Measurements from ENCODE around the gene LIMS3. TPM values are rescaled to one million over a fixed set of nuclear protein-coding genes. Genes with fewer than 3 reads are reported as not detected.
"Not testable (repeated sequence)": the region's sequence is repeated elsewhere in the genome, so short reads cannot be mapped to it uniquely, and the experiment has no call there.

The LIMS3 gene
- total RNA-seq, 2 donors from 2014 or later, result 4.6 to 4.9 TPM

DNA sequence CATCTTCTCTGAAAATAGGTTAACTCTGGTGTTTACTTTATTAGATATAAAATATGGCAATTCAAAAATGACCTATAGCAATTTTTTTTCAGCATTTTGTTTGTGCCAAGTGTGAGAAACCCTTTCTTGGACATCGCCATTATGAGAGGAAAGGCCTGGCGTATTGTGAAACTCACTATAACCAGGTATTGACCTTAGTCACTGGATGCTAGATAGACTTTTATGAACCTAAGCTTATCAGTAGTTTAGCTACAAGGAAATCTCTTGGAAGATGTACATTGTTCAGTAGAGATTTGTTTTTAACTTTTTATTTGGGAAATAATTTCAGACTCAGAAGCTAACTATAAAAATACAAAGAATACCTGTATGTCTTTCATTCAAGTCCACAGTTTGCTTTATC lies 21.7 kb downstream of the LIMS3 start:
- intact Hi-C loops (cut with DNase I); DNase-seq (ENCODE audit: low spot score): not testable (repeated sequence)

DNA sequence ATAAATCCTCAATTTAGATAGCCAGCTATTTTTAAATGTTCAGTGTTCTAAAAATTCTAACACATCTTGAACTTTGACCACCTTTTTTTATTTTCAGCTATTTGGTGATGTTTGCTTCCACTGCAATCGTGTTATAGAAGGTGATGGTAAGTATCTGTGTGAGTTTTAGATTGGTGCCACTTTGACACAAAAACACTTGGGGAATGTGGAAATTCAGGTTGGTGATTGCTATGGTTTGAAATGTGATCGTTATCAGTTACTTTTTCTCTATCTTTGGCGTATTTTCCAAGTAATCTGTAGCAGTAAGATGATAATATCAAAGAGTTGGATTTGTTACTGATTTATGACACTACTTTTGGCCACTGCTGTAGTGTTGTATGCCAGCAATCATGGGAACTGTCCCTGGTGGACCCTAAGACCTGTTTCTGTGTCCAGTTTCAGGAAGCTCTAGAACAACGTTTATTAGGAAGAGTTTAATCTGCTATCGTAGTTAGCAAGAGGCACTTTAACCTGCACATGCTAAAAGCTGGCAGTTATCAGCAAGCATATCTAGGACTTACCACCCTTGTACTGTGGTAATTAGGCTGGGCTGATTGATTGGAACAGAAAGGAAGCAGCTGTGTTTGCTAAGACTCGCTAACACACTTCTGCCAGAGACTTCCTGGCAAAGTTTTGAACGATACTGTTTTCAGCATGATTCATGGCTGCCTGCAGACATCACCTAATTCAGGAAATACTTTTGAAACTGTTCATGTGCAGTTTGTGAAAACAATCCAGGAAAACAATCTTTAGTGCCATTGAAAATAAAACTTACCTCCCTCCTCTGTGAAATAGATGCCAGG lies 23.3 kb downstream of the LIMS3 start:
- intact Hi-C loops (cut with DNase I), result not testable (repeated sequence)

DNA sequence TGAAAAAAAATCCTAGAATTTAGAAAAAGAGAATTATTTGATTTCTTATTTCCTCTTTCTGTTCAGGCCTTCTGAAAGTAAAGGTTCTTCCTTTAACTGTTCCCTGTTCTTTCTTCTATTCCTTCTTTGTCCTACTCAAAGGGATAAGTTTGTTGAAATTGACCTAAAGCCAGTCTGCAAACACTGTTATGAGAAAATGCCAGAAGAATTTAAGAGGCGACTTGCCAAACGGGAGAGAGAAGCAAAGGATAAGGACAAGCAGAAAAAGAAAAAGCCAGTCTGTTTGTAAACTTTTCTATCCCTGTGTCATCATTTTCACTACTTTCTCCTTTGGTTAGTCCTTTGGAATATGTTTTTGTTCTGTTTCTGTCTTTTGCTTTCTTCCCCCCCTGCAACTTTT lies 26.0 kb downstream of the LIMS3 start:
- DNase-seq (ENCODE audit: low spot score); intact Hi-C loops (cut with DNase I): not testable (repeated sequence)

More for the DNA sequence above, 23.3 kb downstream of the LIMS3 start:
- DNase-seq (ENCODE audit: low spot score), result not testable (repeated sequence)

DNA sequence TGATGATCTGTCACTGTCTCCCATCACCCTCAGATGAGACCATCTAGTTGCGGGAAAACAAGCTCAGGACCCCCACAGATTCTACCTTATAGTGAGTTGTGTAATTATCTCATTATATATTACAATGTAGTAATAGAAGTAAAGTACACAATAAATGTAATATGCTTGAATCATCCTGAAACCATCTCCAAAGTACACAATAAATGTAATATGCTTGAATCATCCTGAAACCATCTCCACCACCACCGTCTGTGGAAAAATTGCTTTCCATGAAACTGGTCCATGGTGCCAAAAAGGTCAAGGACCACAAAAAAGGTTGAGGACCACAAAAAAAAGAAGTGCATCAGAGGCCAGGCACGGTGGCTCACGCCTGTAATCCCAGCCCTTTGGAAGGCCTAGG lies 29.3 kb downstream of the LIMS3 start:
- intact Hi-C loops (cut with DNase I); DNase-seq (ENCODE audit: low spot score): not testable (repeated sequence)

DNA sequence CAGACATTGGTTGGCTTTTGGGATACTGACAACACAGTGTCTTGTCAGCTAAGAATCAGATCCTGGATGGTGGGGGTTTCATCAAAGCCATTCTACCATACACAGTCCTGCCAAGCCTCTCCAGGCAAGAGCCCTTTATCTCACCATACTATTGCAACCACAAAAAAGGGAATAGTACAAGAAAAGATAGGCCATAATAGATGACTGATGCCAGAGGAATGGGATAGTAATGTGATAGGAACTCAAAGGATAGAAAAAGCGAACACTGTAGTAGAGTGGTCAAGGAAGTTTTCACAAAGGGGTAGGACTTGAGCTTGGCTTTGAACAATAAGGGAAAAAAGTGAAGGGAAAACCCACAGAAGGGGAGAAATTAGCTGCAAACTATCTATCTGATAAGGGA lies 30.7 kb downstream of the LIMS3 start:
- DNase-seq (ENCODE audit: low spot score); intact Hi-C loops (cut with DNase I): not testable (repeated sequence)

DNA sequence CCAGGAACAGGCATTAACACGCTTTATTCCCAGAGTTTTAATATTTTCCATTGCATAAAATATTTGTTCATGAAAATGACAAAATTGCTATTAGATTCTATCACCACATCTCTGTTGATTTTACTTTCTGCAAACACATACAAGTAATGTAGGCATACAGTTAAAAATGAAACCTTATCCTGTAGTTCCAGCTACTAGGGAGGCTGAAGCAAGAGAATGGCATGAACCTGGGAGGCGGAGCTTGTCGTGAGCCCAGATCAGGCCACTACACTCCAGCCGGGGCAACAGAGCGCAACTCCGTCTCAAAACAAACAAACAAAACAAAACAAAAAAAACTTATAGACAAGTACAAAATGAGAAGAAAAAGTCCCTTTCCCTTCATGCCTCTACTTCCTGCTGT lies 38.0 kb downstream of the LIMS3 start:
- DNase-seq (ENCODE audit: low spot score); intact Hi-C loops (cut with DNase I): not testable (repeated sequence)

DNA sequence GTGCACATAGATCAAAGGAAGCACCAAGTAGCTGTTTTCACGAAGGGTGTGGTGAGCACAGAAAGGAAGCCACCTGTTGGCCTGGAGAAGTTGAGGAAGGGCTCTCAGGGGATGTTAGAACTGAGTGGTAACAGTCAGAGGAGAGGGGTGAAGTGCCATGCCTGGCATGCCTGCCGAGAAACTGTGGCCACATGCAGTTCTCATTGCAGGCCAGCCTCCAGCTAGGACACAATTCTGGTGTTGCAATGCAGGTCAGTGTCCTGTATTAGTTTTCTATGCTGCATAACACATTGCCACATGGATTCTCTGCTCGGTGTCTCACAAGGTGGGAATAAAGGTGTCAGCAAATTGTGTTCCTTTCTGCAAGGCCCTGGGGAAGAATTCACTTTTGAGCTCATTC lies 46.9 kb downstream of the LIMS3 start:
- DNase-seq (ENCODE audit: low spot score), result not testable (repeated sequence)

DNA sequence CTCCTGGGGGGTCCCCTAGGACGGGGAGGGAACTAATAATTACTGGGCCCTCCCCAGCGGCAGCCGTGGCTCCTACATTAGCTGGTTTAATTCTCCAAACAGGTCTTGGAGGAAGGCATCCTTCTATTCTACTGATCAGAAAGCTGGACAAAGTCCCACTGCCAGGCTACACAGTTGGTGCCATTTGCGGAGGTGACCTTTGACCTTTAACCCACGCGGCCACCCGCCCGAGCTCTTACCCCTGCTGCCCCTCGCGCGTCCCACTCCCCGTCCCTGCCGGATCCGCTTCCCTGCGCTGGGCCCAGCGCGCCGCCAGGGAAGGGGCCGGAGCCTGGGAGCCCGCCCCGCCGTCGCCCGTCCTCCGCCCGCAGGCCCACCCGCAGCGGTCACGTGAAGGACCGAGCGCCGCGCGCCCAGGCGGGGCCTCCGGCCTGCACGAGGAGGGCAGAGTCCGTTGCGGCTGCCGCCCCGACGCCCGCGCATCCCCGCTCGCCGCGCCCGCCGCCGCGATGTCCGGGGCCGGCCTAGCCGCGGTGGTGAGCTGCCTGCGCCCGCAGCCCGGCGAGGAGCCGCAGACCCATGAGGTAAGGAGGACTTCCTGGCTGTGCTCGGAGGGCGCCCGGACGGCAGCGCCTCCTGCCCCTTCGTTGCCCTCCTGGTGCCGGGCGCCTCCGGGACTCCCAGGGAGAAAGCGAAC lies 48.9 kb downstream of the LIMS3 start:
- intact Hi-C loops (cut with DNase I); DNase-seq (ENCODE audit: low spot score): not testable (repeated sequence)

More for the DNA sequence above, 46.9 kb downstream of the LIMS3 start:
- intact Hi-C loops (cut with DNase I), result not testable (repeated sequence)

DNA sequence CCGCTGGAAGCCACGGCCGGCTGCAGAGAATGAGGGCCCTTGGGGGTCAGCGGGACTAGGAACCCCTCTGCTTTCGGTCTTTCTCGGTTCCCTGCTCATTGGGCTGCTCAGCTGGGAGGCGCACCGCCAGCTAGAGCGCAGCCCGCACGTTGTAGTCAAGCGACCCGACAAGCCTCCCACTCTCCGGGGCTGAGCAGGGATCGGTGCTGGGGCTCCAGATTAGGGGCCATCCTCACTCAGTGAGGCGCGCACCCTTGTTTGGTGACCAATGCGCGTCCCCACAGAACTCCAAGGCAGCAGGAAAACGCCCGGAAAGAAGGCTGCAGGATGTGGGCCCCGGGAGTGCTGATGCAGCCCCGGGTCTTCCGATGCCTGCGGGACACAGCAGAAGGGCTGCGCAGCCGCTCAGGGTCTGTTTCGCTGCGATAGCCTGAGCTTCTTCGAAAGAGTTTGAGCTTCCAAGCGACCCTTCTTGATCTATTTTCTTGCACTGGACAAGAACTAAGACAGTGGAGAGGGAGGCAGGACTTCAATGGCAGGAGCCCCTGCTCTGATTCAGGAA lies 49.6 kb downstream of the LIMS3 start:
- DNase-seq (ENCODE audit: low spot score); intact Hi-C loops (cut with DNase I): not testable (repeated sequence)

DNA sequence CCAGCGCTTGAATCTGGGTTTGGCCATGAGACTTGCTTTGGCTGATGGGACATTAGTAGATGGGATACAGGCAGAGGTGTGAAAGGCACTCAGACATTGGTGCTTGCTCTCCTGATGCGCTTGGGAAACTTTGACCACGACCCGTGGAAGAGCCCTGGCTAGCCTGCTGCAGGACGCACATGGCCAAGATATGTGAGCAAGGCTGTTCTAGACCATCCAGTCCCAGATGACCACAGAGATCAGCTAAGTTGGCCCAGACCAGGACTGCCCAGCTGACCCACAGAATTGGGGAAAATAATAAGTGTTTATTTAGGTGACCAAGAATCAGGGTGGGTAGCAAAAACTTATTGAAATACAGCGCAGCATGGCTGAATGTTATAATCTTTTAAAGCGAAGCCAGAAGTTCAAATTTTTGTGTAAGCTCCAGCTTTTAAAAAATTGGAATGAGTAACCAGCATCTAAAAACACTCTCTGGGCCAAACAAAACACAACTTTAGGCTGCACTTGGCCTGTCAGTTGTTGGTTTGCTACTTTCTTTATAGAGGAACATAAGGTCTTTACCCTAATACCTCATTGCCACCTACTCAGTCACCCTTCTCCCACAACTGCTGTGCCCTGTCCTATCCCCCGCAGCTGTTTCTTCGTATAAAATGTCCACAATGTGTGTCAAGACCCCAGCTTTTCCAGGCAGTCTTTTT lies 51.8 kb downstream of the LIMS3 start:
- intact Hi-C loops (cut with DNase I); DNase-seq (ENCODE audit: low spot score): not testable (repeated sequence)

DNA sequence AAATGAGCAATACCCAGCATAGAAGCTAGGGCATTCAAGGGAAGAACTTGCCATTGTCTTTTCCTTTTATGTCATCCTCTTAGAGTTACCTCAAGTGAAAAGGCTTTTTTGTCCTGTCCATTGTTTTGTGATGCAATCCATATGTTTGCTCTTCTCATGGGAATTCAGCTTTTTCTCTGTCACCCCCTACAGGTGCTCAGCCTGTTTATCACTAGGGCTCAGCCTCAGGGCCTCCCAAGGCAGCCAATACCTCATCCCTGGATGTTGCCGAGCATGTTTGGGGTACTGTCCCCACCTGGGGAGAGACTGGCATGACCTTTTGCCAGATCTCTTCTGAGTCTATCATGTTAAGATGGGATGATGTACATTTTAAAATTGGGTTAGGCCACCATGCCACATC lies 65.5 kb downstream of the LIMS3 start:
- intact Hi-C loops (cut with DNase I), result not testable (repeated sequence)

DNA sequence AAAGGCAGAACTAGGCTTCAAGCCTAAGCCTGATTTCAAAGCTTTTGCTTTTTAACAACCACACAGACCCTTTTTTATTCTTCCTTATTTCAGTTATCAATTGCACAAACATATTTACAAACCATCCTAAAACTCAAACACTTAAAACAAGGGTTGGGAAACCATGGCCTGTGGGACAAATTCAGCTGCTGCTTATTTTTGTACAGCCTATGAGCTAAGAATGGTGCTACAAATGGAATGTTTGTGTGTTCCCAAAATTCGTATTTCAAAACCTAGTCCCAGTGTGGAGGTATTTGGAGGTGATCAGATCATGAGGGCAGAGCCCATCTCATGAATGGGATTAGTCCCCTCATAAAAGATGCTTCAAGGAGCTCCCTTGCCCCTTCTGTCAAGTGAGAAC lies 67.0 kb downstream of the LIMS3 start:
- intact Hi-C loops (cut with DNase I); DNase-seq (ENCODE audit: low spot score): not testable (repeated sequence)

More for the DNA sequence above, 65.5 kb downstream of the LIMS3 start:
- not testable (repeated sequence) for DNase-seq (ENCODE audit: low spot score)

DNA sequence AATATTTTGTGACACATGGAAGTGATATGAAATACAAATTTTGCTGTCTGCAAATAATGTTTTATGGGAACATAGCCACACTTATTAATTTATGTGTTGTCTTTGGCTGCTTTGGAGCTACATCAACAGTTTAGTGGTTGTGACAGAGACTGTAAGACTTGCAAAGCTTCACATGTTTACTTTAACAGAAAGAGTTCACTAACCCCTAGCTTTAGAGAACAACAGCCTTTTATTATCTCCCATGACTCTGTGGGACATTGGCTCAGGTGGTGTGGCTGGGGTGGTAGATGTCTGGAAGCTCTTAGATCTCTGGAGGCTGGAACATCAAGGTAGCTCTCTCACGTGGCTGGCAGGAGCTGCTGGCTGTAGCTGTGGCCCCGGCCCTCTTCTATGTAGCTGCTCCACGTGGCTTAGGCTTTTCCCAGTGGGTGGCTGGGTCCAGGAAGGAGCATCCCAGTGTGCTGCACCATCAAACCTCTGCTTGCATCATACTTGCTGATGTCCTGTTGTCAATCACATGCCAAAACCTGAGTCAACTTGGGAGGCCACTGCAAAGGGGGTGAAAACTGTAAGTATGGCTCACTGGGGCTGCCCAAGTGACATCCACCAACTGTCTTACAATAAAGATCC lies 67.7 kb downstream of the LIMS3 start:
- DNase-seq (ENCODE audit: low spot score); intact Hi-C loops (cut with DNase I): not testable (repeated sequence)

DNA sequence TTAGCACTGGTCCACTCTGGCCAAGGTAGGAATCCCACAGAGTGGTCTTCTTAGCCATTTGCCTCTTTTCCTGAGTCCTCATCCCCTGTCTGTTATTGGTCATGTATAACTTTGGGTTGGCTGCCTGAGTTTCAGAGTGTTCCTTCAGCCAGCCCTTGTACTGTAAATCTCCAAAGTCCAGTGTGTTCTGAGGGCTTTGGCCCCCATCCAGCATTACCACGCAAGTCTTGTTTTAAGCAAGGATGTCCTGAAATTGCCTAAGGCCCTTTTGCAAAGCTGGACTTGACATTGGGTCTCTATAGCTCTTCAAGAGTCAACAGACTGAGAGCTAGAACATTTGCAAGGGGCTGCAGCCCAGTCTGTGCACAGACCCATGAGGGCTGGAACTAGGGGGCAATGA lies 68.4 kb downstream of the LIMS3 start:
- DNase-seq (ENCODE audit: low spot score); intact Hi-C loops (cut with DNase I): not testable (repeated sequence)

DNA sequence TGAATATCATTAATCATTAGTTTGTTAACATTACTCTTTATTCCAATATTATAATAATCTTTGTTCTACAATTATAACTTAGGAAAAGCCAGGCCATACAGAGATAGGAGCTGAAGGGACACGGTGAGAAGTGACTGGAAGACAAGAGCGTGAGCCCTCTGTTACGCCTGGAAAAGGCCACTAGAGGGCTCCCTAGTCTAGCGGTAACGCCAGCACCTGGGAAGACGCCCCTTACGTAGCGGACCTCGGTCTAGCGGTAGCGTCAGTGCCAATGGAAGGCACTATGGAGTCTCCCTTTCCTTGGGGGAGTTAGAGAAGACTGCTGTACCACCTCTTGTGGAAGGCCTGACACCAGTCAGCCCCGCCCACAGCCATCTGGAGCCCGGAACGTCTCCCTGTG lies 71.4 kb downstream of the LIMS3 start:
- DNase-seq (ENCODE audit: low spot score); intact Hi-C loops (cut with DNase I): not testable (repeated sequence)

DNA sequence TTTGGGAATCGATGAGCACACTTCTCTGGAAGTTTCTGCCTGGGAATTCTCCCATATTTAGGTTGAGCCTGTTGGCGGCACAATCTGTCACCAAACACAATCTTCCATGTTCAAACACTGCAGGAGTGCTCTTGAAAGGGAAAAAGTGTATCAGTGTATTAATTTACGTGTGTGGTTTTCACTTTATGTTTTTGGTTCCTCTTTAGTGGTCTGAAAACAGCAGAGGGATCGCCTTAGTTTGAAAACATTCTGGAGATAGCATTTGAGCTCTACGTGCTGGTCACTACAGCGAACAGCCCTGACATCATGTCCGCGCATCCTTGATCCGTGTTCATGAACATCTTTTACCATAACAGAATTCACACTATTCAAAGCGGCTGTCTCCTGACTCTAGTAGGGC lies 73.2 kb downstream of the LIMS3 start:
- intact Hi-C loops (cut with DNase I), result not testable (repeated sequence)

More for the DNA sequence above, 73.2 kb downstream of the LIMS3 start:
- not testable (repeated sequence) for DNase-seq (ENCODE audit: low spot score)

Measured in posterior vena cava (tissue), 2 donors.